Cardiac muscle cell (in vitro differentiated cells and primary cell): Measurements from ENCODE around the gene SRPK2. TPM values are rescaled to one million over a fixed set of nuclear protein-coding genes. Genes with fewer than 3 reads are reported as not detected.
A peak's percentile ranks its signal among the peaks of the same experiment; 100 is the strongest.

ENCODE experiments used
- DNase-seq, 2 donors: peaks; one replicate each; pipeline versions ENCODE4 v3.0.0 to v3.0.0-alpha.2; 2010 to 2017; ENCODE audit warnings: low read depth in 1 of 2, low spot score in 1 of 2
- H3K27ac ChIP-seq: fragments of 200-600 bp; sonication (generic); 2 replicates; pipeline ENCODE4 v1.5.1; 2016
- H3K27me3 ChIP-seq: fragments of 200-600 bp; sonication (generic); 2 replicates; pipeline ENCODE4 v1.6.0; 2016; ENCODE audit warnings: control low read depth
- H3K36me3 ChIP-seq: fragments of 200-600 bp; sonication (generic); 2 replicates; pipeline ENCODE4 v1.5.1; 2016; ENCODE audit warnings: control low read depth
- H3K4me1 ChIP-seq: fragments of 200-600 bp; sonication (generic); 2 replicates; pipeline ENCODE4 v1.8.1; 2017; ENCODE audit warnings: low read depth, mild to moderate bottlenecking, mixed run types
- H3K4me3 ChIP-seq: fragments of 200-600 bp; sonication (generic); 2 replicates; pipeline ENCODE4 v1.5.1; 2016; ENCODE audit warnings: mild to moderate bottlenecking
- H3K9me3 ChIP-seq: fragments of 200-600 bp; sonication (generic); 2 replicates; pipeline ENCODE4 v1.5.1; 2017; ENCODE audit warnings: low read depth, mild to moderate bottlenecking, control low read depth
- polyA plus RNA-seq: library from polyadenylated mRNA; unstranded; fragments of >200 nt; fragmentation: Nextera tagmentation; extraction: Ambion mirVana; gene quantifications from 2 replicates; pipeline ENCODE4 v1.2.1, GENCODE V29; 2016
- total RNA-seq: library from RNA; depleted of rRNA; stranded (reverse); fragments of >200 nt; gene quantifications from 2 replicates; pipeline ENCODE4 v1.2.3, GENCODE V29; 2016
- TF ChIP-seq, protein P1 (sequence below): IDR thresholded peaks from 2 replicates; pipeline ENCODE4 v1.5.1; 2012; ENCODE audit warnings: low read depth, mild to moderate bottlenecking, low read length

Gene SRPK2
- total and polyA plus RNA-seq, 2 experiments from 2014 or later: 35.4 to 37.1 TPM

DNA sequence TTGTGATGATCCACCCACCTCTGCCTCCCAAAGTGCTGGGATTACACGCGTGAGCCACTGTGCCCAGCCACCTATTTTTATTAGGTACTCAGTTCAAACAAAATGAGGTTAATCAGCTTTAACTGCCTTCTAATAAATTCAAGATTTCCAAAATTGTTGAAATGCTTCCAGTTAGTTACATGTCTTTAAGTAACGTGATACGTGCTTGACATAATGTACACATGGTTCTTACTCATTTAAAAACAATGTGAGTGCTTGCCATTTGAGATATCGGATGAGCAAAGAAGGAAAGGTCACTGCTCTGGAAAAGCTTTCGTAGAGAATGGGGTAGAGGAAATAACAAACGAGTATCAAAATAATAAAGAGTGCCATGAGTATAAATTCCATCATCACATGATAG, 291.1 kb downstream of the SRPK2 start:
- Histone ChIP-seq H3K36me3 (peaks cover 66% of the 10 kb centered on the region), H3K4me3 (no peak overlapping the region), H3K4me1 (no peaks in the 10 kb centered on the region), H3K9me3 (no peaks in the 10 kb centered on the region), H3K27me3 (no peaks in the 10 kb centered on the region), H3K27ac (peak overlapping the region; percentile 55)
- TF ChIP-seq, protein P1, sequence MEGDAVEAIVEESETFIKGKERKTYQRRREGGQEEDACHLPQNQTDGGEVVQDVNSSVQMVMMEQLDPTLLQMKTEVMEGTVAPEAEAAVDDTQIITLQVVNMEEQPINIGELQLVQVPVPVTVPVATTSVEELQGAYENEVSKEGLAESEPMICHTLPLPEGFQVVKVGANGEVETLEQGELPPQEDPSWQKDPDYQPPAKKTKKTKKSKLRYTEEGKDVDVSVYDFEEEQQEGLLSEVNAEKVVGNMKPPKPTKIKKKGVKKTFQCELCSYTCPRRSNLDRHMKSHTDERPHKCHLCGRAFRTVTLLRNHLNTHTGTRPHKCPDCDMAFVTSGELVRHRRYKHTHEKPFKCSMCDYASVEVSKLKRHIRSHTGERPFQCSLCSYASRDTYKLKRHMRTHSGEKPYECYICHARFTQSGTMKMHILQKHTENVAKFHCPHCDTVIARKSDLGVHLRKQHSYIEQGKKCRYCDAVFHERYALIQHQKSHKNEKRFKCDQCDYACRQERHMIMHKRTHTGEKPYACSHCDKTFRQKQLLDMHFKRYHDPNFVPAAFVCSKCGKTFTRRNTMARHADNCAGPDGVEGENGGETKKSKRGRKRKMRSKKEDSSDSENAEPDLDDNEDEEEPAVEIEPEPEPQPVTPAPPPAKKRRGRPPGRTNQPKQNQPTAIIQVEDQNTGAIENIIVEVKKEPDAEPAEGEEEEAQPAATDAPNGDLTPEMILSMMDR: no peak
- DNase-seq: peak in 1 of 2 donors; percentile 86

DNA sequence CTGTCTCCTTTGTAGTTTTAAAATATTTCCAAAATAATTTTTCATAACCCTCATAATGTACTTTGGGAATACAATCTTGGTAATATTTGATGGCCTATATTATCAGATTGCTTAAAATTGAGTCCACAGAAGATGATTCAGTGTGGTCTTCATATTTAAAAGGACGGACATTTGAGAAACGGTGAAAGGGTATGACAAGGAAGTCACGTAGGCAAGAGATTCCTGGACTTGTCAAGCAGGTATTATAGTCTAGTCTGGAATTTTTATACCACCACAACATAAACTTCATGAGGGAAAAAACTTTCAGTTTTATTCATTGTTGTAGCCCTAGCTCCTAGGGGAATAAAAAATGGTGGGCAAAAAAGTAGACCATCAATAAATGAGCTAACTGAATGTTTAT, 292.4 kb downstream of the SRPK2 start:
- no peaks in the 10 kb centered on the region for H3K27me3 ChIP-seq
- peak overlapping the region; percentile 50 for H3K27ac ChIP-seq
- TF ChIP-seq, protein P1: no peak
- no peak overlapping the region for H3K4me3 ChIP-seq
- no peak for DNase-seq
- H3K9me3 ChIP-seq: no peaks in the 10 kb centered on the region
- H3K36me3 ChIP-seq: peaks cover 64% of the 10 kb centered on the region
- H3K4me1 ChIP-seq: no peaks in the 10 kb centered on the region

DNA sequence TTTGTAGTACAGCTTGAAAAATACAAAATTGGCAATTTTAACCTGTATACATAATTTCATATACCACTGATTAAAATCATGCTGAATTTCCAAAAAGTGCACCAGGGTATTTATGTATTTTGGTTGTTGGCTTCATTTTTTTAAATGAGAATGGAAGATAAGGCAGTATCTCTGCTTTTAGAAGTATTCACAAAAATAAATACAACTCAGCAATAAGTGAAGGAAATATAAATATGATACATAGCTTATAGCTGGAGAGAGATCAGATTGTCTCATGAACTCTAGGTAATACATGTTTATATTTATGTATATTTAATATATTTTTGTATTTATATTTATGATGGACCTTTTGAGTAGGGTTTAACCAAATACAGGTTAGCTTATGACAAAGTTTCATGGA, 293.8 kb downstream of the SRPK2 start:
- no peaks in the 10 kb centered on the region for H3K4me1 ChIP-seq
- H3K4me3 ChIP-seq: no peak overlapping the region
- DNase-seq: no peak
- H3K36me3 ChIP-seq: peaks cover 66% of the 10 kb centered on the region
- H3K27me3 ChIP-seq: no peaks in the 10 kb centered on the region
- TF ChIP-seq, protein P1: no peak
- no peaks in the 10 kb centered on the region for H3K9me3 ChIP-seq
- peak overlapping the region; percentile 35 for H3K27ac ChIP-seq

DNA sequence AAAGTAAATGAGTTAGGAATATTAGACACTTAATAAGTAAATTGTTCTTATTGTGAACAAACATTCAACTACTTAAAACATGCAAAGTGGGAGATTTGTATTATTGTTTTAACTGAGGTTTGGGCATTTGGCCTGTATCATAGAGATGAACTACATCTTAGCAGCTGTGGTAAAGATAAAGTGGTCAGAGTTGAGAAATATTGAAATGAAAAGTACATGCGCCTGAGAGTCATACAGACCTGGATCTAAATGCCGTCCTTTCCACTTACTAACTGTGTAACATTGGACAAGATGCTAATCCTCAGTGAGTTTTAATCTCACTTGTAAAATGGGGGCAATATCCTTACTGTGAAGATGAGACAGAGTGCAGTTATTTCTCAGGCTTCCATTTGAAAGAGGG, 300.3 kb downstream of the SRPK2 start:
- DNase-seq: peak in 1 of 2 donors; percentile 31
- TF ChIP-seq, protein P1: no peak
- H3K36me3 ChIP-seq: peaks cover 54% of the 10 kb centered on the region

DNA sequence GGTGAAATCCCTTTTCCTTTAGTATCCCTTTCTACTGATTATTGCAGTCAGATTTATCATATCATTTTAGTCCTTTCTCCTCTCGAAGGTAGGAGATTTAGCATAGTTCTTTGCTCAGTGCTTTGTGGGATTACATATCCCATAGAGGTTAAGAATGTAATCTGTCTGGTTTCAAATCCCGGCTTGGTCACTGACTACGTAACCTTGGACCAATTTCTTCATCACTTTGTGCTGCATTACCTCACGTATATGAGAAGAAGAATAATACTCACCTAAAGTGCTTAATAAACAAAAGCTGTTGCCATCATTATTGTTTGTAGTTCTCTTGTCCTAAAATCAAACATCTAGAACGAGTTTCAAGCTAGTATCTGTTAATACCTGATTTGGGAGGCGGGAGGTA, 300.7 kb downstream of the SRPK2 start:
- TF ChIP-seq, protein P1: no peak
- Histone ChIP-seq H3K27me3 (no peaks in the 10 kb centered on the region), H3K4me1 (no peaks in the 10 kb centered on the region), H3K4me3 (no peak overlapping the region), H3K9me3 (no peaks in the 10 kb centered on the region), H3K27ac (no peak overlapping the region), H3K36me3 (peaks cover 55% of the 10 kb centered on the region)
- no peak for DNase-seq

More for the DNA sequence above, 300.3 kb downstream of the SRPK2 start:
- no peaks in the 10 kb centered on the region for H3K4me1 ChIP-seq
- no peak overlapping the region for H3K27ac ChIP-seq
- no peaks in the 10 kb centered on the region for H3K9me3 ChIP-seq
- no peak overlapping the region for H3K4me3 ChIP-seq
- no peaks in the 10 kb centered on the region for H3K27me3 ChIP-seq

DNA sequence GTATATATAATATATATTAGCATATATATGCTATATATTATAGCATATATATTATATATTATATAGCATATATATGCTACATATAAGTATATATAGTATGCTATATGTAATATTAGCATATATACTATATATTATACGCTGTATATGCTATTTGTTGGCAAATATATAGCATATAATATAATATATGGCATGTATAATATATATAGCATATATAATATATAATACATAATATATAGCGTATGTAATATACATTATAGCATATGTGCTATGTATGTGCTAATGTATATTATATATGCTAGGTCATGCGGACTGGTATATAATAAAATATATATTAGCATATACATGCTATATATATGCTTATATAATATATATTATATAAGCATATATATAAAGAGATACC, 301.9 kb downstream of the SRPK2 start:
- TF ChIP-seq, protein P1: no peak
- Histone ChIP-seq H3K36me3 (peaks cover 58% of the 10 kb centered on the region), H3K4me3 (no peak overlapping the region), H3K27ac (no peak overlapping the region), H3K27me3 (no peaks in the 10 kb centered on the region), H3K4me1 (no peaks in the 10 kb centered on the region), H3K9me3 (no peaks in the 10 kb centered on the region)
- no peak for DNase-seq
